ENCODE data around the gene IL4I1. TPM values are rescaled to one million over a fixed set of nuclear protein-coding genes. Genes with fewer than 3 reads are reported as not detected.
"Not testable (repeated sequence)": the region's sequence is repeated elsewhere in the genome, so short reads cannot be mapped to it uniquely, and the experiment has no call there.

Gene IL4I1, protein sequence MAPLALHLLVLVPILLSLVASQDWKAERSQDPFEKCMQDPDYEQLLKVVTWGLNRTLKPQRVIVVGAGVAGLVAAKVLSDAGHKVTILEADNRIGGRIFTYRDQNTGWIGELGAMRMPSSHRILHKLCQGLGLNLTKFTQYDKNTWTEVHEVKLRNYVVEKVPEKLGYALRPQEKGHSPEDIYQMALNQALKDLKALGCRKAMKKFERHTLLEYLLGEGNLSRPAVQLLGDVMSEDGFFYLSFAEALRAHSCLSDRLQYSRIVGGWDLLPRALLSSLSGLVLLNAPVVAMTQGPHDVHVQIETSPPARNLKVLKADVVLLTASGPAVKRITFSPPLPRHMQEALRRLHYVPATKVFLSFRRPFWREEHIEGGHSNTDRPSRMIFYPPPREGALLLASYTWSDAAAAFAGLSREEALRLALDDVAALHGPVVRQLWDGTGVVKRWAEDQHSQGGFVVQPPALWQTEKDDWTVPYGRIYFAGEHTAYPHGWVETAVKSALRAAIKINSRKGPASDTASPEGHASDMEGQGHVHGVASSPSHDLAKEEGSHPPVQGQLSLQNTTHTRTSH
- 1 to 10 TPM in 1 of 3 donors, under 1 TPM in 2; 0.48 to 2.2 (median 0.66) TPM for total RNA-seq

DNA sequence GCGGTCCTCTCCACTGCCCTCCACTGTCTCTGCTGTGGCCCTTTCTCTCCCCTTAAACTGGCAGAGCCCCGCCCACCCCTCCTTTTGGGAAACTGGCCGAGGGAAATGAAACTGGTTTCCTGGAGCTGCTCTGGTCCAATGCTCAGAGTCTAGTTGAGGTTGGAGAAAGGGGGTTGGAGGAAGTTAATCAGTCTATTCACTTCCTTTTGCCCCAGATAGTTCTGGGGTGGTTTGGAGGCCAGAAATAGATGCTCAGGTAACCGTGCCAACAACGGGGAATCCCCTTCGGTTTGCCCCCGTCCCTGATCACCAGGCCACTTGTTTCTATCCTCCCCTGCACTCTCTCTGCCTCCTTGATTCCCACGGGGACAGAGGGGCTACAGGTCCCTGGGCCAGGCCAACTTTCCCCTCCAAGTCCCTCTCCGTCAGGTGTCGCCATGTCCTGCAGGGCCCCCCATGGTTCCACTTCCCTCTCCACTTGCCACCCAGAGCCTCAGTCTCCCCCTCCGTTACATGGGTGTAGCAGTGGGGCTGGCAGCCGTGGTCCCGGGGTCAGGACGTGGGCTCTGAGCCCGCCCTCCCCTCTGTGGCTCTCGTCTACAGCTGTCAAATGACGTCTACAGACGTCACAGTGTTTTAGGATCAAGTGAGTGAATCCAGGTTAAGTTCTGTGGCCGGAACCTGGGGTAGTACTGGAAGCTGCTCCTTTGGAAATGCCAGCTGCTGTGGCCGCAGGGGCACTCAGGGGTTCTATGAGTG, at the start of gene IL4I1:
IL4I1 (minus strand) TSS at position 25 of the 759 bp plus-strand sequence. CDS start 727 bp downstream, outside the sequence.
- Histone ChIP-seq H3K27me3 (no peaks in the 10 kb centered on the region), H3K36me3 (no peaks in the 10 kb centered on the region), H3K9me3 (no peaks in the 10 kb centered on the region), H3K27ac (peak within 1 kb of the TSS; percentile 45 to 71), H3K4me1 (no peaks in the 10 kb centered on the region), H3K4me3 (peak within 1 kb of the TSS in 1 of 3 donors; percentile 31)
- intact Hi-C loops (cut with DNase I; ENCODE audit: low total_unique reads): no loop called here
- DNase-seq (ENCODE audit: low spot score in 2 of 2): no peak
- TF ChIP-seq, protein P1, sequence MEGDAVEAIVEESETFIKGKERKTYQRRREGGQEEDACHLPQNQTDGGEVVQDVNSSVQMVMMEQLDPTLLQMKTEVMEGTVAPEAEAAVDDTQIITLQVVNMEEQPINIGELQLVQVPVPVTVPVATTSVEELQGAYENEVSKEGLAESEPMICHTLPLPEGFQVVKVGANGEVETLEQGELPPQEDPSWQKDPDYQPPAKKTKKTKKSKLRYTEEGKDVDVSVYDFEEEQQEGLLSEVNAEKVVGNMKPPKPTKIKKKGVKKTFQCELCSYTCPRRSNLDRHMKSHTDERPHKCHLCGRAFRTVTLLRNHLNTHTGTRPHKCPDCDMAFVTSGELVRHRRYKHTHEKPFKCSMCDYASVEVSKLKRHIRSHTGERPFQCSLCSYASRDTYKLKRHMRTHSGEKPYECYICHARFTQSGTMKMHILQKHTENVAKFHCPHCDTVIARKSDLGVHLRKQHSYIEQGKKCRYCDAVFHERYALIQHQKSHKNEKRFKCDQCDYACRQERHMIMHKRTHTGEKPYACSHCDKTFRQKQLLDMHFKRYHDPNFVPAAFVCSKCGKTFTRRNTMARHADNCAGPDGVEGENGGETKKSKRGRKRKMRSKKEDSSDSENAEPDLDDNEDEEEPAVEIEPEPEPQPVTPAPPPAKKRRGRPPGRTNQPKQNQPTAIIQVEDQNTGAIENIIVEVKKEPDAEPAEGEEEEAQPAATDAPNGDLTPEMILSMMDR (IDR thresholded peaks at IDR 0.05): no peak
- no peak for TF ChIP-seq POLR2A (IDR thresholded peaks at IDR 0.05)
- TF ChIP-seq POLR2AphosphoS5 (IDR thresholded peaks at IDR 0.05): no peak

DNA sequence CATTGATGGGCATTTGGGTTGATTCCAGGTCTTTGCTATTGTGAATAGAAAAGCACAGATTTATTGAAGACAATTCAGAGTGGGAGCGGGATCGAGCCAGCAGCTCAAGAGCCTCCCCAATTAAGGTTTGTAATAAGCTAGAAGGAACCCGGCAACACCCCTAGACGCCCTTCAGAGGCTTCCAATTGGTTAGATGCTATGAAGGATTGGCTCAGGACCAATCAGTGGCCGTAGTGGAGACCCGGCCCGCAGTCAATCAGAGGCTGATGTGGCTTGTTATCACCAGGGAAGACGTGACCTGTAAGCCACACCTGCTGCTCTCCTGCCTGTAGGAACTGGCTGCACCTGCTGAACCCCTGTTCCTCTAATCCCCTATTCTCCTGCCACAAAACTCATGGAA, 49.7 kb upstream of the IL4I1 start:
- H3K9me3 ChIP-seq: no peaks in the 10 kb centered on the region
- no peaks in the 10 kb centered on the region for H3K27me3 ChIP-seq
- intact Hi-C loops (cut with DNase I; ENCODE audit: low total_unique reads): loop anchor here (1.0 kb wide), 1 partner anchor 16 kb away; no protein-coding TSS in a partner anchor
- H3K36me3 ChIP-seq: no peaks in the 10 kb centered on the region
- no peak overlapping the region for H3K27ac ChIP-seq
- DNase-seq (ENCODE audit: low spot score in 2 of 2): peak in 1 of 2 donors; percentile 24
- H3K4me1 ChIP-seq: no peaks in the 10 kb centered on the region
- no peak overlapping the region for H3K4me3 ChIP-seq
- TF ChIP-seq POLR2AphosphoS5 (IDR thresholded peaks at IDR 0.05) (no peak), POLR2A (IDR thresholded peaks at IDR 0.05) (no peak)
- TF ChIP-seq, protein P1 (IDR thresholded peaks at IDR 0.05): no peak

DNA sequence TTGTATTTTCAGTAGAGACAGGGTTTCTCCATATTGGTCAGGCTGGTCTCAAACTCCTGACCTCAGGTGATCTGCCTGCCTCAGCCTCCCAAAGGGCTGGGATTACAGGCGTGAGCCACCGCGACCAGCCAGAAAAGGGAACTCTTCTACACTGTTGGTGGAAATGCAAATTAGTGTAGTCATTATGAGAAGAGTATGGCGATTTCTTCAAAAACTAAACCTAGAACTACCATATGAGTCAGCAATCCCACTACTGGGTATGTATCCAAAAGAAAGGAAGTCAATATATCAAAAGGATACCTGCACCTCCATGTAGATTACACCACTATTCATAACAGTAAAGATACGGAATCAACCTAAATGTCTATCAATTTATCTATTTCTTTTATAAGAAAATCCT, 47.9 kb upstream of the IL4I1 start:
- H3K4me1 ChIP-seq; H3K36me3 ChIP-seq; DNase-seq (ENCODE audit: low spot score in 2 of 2); H3K4me3 ChIP-seq; intact Hi-C loops (cut with DNase I; ENCODE audit: low total_unique reads); H3K9me3 ChIP-seq; H3K27me3 ChIP-seq; H3K27ac ChIP-seq: not testable (repeated sequence)

DNA sequence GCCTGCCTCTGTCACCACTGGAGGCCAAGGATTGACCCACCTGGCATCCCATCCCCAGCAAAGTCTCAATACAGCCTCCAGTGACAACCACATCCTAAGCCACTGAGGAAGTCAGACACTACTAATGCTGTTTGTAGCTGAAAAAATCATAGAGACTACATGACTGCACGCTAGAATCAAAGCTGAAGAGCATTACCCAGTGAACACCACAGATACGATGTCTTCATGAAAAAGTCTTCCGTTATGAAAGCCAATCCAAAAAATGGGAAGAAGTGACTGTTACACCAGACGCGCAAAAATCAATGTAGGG, 43.8 kb upstream of the IL4I1 start:
- Histone ChIP-seq H3K27me3 (no peaks in the 10 kb centered on the region), H3K36me3 (no peaks in the 10 kb centered on the region), H3K4me3 (no peak overlapping the region), H3K27ac (no peak overlapping the region), H3K9me3 (no peaks in the 10 kb centered on the region), H3K4me1 (no peaks in the 10 kb centered on the region)
- intact Hi-C loops (cut with DNase I; ENCODE audit: low total_unique reads): no loop called here
- TF ChIP-seq POLR2AphosphoS5 (IDR thresholded peaks at IDR 0.05): no peak
- TF ChIP-seq, protein P1 (IDR thresholded peaks at IDR 0.05): no peak
- TF ChIP-seq POLR2A (IDR thresholded peaks at IDR 0.05): no peak
- DNase-seq (ENCODE audit: low spot score in 2 of 2): no peak

DNA sequence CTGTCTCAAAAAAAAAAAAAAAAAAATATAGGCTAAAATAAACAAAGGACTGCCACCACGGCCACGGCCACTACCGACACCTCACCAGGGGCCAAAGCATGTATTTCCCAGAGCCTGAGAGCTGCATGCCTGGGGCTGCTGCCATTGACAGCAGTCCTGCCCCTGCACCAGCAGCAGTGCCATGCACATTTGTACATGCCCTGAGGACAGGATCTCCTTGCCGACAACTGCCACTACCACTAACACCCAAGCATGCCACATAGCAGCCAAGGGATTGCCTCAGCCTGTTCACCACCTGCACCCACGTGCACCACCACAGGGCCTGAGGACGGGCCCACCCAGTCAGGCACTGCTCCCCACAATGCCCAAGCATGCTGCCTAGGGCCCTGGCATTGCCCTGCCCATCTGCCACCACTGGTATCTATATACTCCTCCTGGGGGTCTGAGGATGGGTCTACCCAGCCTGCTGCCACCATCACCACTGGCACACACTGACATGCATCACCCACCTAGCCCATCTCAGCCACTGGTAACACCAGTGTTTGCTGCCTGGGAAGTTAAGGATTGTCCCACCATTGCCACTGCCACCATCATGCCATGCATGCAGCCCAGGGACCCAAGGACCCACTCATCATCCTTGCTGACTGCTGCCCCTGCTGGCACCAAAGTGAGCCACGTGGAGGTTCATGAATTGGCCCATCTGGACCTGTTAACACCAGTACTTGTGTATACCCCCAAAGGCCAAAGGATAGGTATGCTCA, 43.2 kb upstream of the IL4I1 start:
- Histone ChIP-seq H3K9me3 (no peaks in the 10 kb centered on the region), H3K27me3 (no peaks in the 10 kb centered on the region), H3K27ac (no peak overlapping the region), H3K4me3 (no peak overlapping the region), H3K36me3 (no peaks in the 10 kb centered on the region), H3K4me1 (no peaks in the 10 kb centered on the region)
- TF ChIP-seq POLR2A (IDR thresholded peaks at IDR 0.05) (no peak), POLR2AphosphoS5 (IDR thresholded peaks at IDR 0.05) (no peak)
- TF ChIP-seq, protein P1 (IDR thresholded peaks at IDR 0.05): no peak
- DNase-seq (ENCODE audit: low spot score in 2 of 2): no peak
- intact Hi-C loops (cut with DNase I; ENCODE audit: low total_unique reads): loop anchor here (2.0 kb wide), 1 partner anchor 23 kb away; no protein-coding TSS in a partner anchor
